Measurements from ENCODE around the gene SLC6A17. TPM values are rescaled to one million over a fixed set of nuclear protein-coding genes. Genes with fewer than 3 reads are reported as not detected.

SLC6A17 gene
- total RNA-seq, 1 donor from 2014 or later = 0.35 TPM

DNA sequence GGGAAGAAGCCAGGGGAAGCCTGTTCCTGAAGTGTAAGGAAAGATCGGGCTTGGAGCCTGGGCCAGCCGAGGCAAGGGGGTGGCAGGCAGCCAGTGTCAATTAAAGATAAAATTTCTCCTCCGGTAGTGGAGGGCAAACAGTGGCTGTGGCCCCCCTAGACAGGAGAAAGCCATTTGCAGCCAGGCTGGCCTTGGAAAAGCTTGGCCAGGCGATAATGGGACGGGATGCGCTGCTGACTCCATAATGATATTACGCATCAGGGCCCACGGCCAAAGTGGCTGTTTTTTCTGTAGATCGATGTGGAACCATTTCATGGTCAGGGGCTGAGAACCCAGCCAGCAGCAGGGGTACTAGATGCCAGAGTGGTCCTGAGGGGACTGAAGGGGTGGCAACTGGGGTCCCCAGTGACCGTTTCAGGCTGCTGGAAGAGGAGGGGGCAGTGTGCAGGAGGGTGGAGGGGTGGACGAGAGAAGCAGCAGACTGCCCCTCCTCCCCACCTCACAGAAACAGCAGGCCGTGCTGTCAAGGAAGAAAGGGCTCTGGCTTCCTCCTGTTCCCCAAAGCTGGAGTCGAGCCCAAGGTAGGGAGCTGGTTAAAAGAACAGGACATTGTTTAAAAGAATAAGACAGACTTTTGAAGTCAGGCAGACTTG lies 85.0 kb downstream of the SLC6A17 start:
- no peak for DNase-seq (ENCODE audit: low read depth)
- no peak for TF ChIP-seq CTCF (conservative IDR thresholded peaks at IDR 0.05; ENCODE audit: low read depth, low read length)
- H3K4me3 ChIP-seq (ENCODE audit: low read depth, low read length) = no peak overlapping the region

DNA sequence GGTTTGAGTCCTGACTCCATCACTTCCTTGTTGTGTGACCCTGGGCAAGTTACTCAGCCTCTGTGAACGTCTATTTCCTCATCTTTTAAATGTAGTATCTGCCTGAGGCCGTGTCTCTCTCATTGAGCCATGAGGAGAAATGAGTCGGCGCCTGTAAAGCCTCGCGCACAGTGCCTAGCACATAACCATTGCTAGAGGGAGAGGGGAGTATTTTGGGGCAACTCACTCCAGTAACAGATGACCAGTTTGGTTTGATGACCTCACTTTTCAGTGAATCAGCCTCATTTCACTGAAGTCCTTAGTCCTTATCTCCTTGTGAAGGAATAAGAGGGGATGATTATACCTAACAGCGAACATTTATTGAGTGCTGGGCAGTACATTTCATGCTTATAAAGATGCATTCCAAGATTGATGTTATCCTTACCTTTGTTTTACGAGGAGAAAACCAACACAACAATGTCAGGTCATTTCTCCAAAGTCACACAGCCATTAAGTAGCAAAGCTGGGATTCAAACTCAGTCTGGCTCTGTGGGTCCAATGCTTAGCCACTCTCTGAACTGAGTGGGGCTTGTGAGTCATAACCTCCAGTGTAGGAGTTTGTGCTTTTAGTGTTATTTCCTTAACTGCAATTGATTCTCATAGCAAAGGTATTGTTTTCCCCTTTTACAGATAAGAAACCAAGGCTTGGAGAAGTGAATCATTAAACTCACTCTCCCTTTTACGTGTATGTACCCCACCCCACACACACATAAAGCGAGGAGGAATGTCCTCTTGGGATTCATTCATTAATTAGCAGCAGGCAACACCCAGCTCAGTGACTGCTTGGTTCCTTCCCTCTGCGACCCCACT lies 85.8 kb downstream of the SLC6A17 start:
- TF ChIP-seq CTCF (conservative IDR thresholded peaks at IDR 0.05; ENCODE audit: low read depth, low read length) = no peak
- peak; percentile 53 for DNase-seq (ENCODE audit: low read depth)
- H3K4me3 ChIP-seq (ENCODE audit: low read depth, low read length) = no peak overlapping the region

- H3K4me3 ChIP-seq (ENCODE audit: low read depth, low read length) = no peak overlapping the region
- no peak for TF ChIP-seq CTCF (conservative IDR thresholded peaks at IDR 0.05; ENCODE audit: low read depth, low read length)
- DNase-seq (ENCODE audit: low read depth) = no peak
Observed at GRCh38 chr1:110237386-110238152, 87.3 kb downstream of the SLC6A17 start.

- no peak overlapping the region for H3K4me3 ChIP-seq (ENCODE audit: low read depth, low read length)
- no peak for TF ChIP-seq CTCF (conservative IDR thresholded peaks at IDR 0.05; ENCODE audit: low read depth, low read length)
- no peak for DNase-seq (ENCODE audit: low read depth)
Observed at GRCh38 chr1:110239441-110240430, 89.4 kb downstream of the SLC6A17 start.

DNA sequence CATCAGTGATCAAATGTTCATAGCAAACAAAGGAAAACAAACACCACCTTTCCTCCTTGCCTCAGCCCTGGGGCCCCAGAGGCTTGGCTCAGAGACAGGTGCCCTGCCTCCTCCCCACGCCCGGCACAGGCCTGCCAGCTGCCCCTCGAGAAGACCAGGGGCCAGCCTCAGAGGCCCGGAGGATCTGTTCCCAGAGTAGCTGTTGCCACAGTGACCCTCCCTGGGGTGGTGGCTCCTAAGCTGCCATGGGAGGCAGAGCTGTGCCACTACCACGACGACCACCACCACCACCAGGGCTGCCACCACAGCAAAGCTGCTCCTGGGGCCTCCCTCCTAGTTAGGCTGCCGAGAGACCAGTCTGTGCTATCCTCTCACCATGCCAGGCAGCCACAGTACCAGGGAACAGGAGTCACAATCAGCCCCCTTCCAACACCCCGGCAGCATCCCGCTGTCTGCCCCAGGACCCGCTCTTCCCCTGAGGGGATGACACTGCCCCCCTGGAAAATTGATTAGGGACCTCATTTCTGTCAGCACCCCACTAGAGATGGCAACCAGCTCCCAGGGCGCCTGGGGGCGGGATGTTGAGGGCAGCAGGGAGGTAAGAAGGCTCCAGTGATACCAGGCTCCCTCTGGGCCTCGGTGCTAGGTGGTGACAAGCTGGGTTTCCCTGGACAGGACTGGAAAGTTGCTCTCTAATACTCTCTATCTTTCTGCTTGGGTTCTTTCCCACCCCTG lies 90.3 kb downstream of the SLC6A17 start:
- no peak for TF ChIP-seq CTCF (conservative IDR thresholded peaks at IDR 0.05; ENCODE audit: low read depth, low read length)
- H3K4me3 ChIP-seq (ENCODE audit: low read depth, low read length) = no peak overlapping the region
- no peak for DNase-seq (ENCODE audit: low read depth)

All from epithelial cell of proximal tubule (primary cell).